SK-N-SH treated with all-trans-retinoic acid at 6 μM for 48 hours (cell line): Measurements from ENCODE around the gene ITGA3.

Source experiments
- BACH2 ChIP-seq: fragments of 250-450 bp; sonication (Bioruptor Pico); IDR thresholded peaks from 2 replicates; pipeline ENCODE4 v1.9.0; 2021; ENCODE audit warnings: mild to moderate bottlenecking, borderline replicate concordance
- CSRNP3 ChIP-seq: fragments of 250-450 bp; sonication (Bioruptor Pico); IDR thresholded peaks from 2 replicates; pipeline ENCODE4 v1.5.1; 2021; ENCODE audit warnings: mild to moderate bottlenecking, moderate library complexity
- SNAI2 ChIP-seq: fragments of 250-450 bp; sonication (Bioruptor Pico); IDR thresholded peaks from 2 replicates; pipeline ENCODE4 v1.5.0; 2020; ENCODE audit warnings: mild to moderate bottlenecking, moderate library complexity
- ZFP3 ChIP-seq: fragments of 250-450 bp; sonication (Bioruptor Pico); IDR thresholded peaks from 2 replicates; pipeline ENCODE4 v1.5.0; 2020; ENCODE audit warnings: mild to moderate bottlenecking, moderate library complexity

DNA sequence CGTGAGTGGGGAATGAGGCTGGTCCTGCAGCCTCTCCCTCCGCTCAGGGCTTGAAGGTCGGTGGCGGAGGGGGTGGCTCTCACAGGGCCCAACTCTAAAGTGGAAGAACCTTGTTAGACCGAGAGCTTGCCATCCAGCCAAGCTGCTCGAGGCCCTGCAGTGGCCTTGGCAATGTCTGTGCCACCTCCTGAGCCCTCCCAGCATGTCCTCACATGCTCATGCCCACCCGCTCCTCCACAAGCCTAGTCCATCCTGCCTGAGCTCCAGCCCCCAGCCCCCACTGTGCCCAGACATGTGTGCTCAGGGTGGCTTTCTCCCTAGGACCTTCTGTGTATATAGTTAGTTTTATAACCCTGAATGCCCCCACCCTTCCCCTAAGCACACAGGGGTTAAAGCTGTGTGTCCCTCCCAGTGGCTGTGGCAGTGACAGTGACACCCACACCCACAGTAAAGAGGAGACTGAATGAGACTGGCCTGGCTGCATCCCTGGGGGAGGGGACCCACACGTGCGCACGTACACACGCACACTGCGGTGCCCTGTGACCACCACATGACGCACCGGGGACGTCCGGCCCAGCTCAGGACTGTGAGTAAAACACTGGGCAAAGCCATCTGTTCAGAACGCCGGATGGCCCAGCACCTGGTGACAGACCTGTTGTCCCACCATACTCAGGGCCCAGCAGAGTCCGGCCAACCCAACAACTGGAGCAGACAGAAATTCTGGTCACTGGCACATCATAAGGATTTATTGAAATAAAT is 54.9 kb downstream of the ITGA3 start:
- no peak for TF ChIP-seq ZFP3 (CRISPR knock-in tag)
- TF ChIP-seq CSRNP3 (CRISPR knock-in tag), result no peak
- TF ChIP-seq SNAI2 (CRISPR knock-in tag), result no peak
- TF ChIP-seq BACH2, result no peak
